SK-N-MC (cell line): Measurements from ENCODE around the gene NAV1.

Source experiments
- DNase-seq: peaks from one replicate; pipeline ENCODE4 v3.0.0-alpha.2; 2011; ENCODE audit warnings: low read depth, low spot score
- H3K27ac ChIP-seq: fragments of 200-600 bp; sonication (generic); 2 replicates; pipeline ENCODE4 v1.5.1; 2016; ENCODE audit warnings: mixed run types
- H3K36me3 ChIP-seq: fragments of 200-600 bp; sonication (generic); 2 replicates; pipeline ENCODE4 v1.6.1; 2017; ENCODE audit warnings: antibody characterized with exemption, low read length, mixed read lengths; ENCODE audit not compliant: insufficient read depth
- H3K4me3 ChIP-seq: fragments of 200-600 bp; sonication (generic); 2 replicates; pipeline ENCODE4 v1.5.1; 2016
- H3K9ac ChIP-seq: fragments of 200-600 bp; sonication (generic); 2 replicates; pipeline ENCODE4 v1.8.0; 2017; ENCODE audit warnings: mixed run types, mixed read lengths; ENCODE audit not compliant: insufficient read length
- H3K9me3 ChIP-seq: fragments of 200-600 bp; sonication (generic); 2 replicates; pipeline ENCODE4 v1.6.1; 2017; ENCODE audit warnings: low read depth, mild to moderate bottlenecking, antibody characterized with exemption, low read length, moderate library complexity, mixed read lengths
- EZH2 ChIP-seq: fragments of 200-600 bp; sonication (generic); IDR thresholded peaks from one replicate; pipeline ENCODE4 v1.6.1; 2017; ENCODE audit warnings: antibody characterized with exemption
- FOXP2 ChIP-seq: optimal IDR thresholded peaks from 2 replicates; pipeline ENCODE3; 2011; ENCODE audit warnings: mild to moderate bottlenecking, moderate library complexity; ENCODE audit not compliant: insufficient read depth; ENCODE audit errors: extremely low read length, control extremely low read depth
- POLR2AphosphoS5 ChIP-seq: IDR thresholded peaks from 2 replicates; pipeline ENCODE4 v1.6.1; 2012; ENCODE audit warnings: mild to moderate bottlenecking, low read depth, low read length, borderline replicate concordance

NAV1 gene

DNA sequence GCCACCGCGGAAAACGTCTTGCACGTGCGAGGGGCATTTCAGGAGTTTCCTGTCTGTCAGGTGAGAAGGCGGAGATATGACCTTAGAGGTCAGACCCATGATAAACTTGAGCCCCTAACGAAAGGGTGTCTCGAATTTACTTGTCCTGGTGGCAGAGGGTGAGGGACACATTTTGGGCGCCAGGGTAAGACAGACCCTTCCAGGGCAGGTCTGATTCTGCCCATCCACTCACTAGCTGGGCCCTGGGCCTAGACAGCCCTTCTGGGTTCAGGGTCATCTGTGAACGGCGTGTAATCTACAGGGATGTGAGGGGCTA, 31.6 kb upstream of the NAV1 start:
- no peak for TF ChIP-seq EZH2
- no peak for TF ChIP-seq FOXP2
- no peaks in the 10 kb centered on the region; the same call in 1 of the 2 replicates for H3K36me3 ChIP-seq
- H3K27ac ChIP-seq, result no peak overlapping the region; the same call in 1 of the 2 replicates
- peak overlapping the region; percentile 83 for H3K4me3 ChIP-seq
- peak overlapping the region; percentile 79 for H3K9ac ChIP-seq
- DNase-seq, result no peak
- no peaks in the 10 kb centered on the region for H3K9me3 ChIP-seq

DNA sequence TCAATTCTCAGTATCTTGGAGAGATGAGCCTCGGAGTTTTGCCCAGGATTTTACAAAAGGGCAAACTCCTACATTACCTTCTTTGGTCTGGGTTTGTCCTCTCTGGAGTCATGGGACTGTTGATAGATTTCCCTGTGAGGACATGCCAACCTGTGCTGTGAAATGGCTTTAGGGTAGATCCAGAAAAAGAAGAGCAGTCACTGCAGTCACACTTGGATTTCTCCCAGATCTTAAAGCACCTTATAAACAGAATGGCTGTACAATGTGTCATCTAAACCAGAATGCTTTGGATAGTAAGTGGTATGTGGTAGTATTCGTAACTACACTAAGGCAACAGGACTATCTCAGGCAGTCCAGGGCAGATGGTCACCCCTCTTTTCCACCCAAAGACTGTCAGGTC, 30.1 kb upstream of the NAV1 start:
- H3K4me3 ChIP-seq, result no peak overlapping the region
- no peak overlapping the region for H3K9ac ChIP-seq
- TF ChIP-seq POLR2AphosphoS5 (no peak), FOXP2 (no peak), EZH2 (no peak)
- H3K9me3 ChIP-seq, result no peaks in the 10 kb centered on the region
- H3K27ac ChIP-seq, result 0 out of 2 replicates have a peak overlapping the region, but pooled peaks have one; percentile 7
- DNase-seq, result no peak
- H3K36me3 ChIP-seq, result no peaks in the 10 kb centered on the region

DNA sequence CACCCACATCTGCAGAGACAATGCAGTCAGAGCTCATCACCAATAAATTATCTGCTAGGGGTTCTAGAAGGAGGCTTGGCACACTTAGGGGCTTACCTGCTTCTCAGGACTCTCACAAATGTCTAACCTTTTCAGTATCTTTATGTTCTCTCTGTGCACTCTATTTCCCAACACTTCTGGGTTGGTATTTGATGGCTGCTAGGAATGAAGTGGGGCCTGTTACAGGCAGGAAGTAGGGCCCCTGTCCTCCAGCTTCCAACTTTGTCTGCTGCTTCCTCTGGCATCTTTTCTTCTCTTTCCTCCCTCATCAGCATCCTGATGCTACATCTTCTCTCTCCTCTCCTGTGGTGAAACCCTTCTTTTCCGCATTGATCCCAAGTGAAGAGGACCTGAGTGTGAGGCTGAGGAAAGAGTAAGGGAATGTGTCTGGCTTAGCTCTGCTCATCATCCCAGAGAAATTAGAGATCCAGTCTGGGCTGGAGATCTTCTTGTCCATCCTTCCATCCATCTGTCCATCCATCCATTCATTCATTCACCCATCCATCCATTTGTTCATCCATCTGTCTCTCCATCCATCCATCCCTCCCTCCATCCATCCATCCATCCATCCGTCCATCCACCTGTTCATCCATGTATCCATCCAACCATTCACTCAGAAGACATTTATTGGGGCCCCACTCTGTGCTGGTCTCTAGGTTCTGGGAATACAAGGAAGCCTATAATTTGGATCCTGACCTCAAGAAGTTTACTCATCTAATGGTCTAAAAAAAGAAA, 29.1 kb upstream of the NAV1 start:
- no peak for DNase-seq
- Histone ChIP-seq H3K27ac (no peak overlapping the region), H3K9me3 (no peaks in the 10 kb centered on the region), H3K4me3 (no peak overlapping the region), H3K36me3 (no peaks in the 10 kb centered on the region), H3K9ac (no peak overlapping the region)
- no peak for TF ChIP-seq FOXP2
- TF ChIP-seq EZH2, result no peak
- TF ChIP-seq POLR2AphosphoS5, result no peak

DNA sequence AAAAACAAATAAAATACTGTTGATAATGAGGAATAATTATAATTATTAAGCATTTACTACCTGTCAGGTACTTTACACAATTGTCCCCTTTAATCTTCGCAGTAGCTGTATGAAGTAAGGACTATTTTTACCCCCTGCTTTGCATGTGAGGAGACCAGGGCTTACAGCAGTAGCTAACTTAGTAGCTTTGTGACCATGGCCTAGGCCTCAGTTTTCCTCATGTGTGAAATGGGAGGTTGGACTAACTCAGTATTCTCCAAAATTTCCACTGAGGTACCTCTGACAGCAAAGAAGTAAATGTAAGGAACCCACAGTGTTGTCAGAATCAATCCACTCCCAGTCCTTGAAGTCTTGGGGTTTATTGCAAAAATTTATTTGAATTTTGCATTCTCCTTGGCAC, 28.2 kb upstream of the NAV1 start:
- DNase-seq, result no peak
- H3K36me3 ChIP-seq, result no peaks in the 10 kb centered on the region
- no peak overlapping the region for H3K9ac ChIP-seq
- no peaks in the 10 kb centered on the region for H3K9me3 ChIP-seq
- no peak overlapping the region for H3K27ac ChIP-seq
- H3K4me3 ChIP-seq, result no peak overlapping the region
- no peak for TF ChIP-seq FOXP2
- TF ChIP-seq POLR2AphosphoS5, result no peak
- no peak for TF ChIP-seq EZH2

DNA sequence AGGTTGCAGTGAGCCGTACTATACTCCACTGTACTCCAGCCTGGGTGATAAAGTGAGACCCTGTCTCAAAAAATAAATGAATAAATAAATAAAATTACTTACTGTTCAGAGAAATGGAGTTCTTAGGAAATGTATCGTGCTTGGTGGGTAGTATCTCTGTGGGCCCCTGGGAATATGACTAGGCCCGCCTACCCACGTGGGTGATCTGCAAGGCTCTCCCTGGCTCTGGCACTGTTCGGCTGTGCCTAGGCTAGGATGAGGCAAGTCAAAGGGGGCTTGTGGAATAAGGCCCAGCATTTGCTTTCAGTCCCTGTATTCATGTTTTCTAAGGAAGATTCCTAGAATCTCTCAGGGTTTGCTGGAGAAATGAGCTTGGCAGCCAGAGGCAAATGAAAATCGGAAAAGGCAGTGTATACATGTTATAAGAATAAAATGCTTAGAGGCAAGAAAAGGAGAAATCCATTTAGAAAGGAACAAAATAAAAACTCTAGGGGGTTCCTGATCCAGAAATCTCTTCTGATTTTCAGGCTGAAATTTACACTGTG, 27.5 kb upstream of the NAV1 start:
- TF ChIP-seq EZH2, result no peak
- TF ChIP-seq FOXP2, result no peak
- TF ChIP-seq POLR2AphosphoS5, result no peak
- no peaks in the 10 kb centered on the region for H3K9me3 ChIP-seq
- peak overlapping the region; percentile 22 for H3K9ac ChIP-seq
- H3K36me3 ChIP-seq, result no peaks in the 10 kb centered on the region
- DNase-seq, result no peak
- H3K27ac ChIP-seq, result peak overlapping the region; percentile 77
- H3K4me3 ChIP-seq, result peak overlapping the region; percentile 27

DNA sequence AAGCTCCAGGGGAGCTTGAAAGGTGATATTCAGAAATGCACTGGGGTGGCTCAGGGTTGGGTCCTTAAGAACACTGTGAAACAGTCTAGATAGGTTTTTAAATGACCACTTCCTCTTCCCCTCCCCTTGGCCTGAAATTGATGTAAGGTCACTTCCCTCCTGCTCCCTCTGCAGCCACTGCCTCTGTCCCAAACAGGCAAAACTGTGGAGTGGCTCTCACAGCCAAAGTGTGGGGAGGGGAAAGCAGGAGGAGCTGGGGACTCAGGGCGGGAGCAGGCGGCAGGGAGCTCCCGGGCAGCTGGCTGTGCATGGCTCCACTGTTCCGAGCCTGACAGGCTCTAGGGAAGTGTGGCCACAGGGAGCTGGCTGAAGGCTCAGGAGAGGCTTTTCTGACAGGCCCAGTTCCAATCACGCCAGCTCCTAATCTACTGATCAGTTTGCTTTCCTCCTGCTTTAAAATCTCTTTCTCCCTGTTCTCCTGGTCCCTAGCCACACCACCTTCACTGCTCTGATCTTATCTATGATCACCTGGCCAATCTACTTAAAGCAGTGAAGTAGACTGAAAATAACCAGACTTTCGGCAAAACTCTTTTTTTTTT, 26.9 kb upstream of the NAV1 start:
- TF ChIP-seq EZH2 (no peak), POLR2AphosphoS5 (no peak), FOXP2 (no peak)
- Histone ChIP-seq H3K27ac (peak overlapping the region; percentile 77), H3K4me3 (peak overlapping the region; percentile 27), H3K36me3 (no peaks in the 10 kb centered on the region), H3K9me3 (no peaks in the 10 kb centered on the region), H3K9ac (peak overlapping the region; percentile 22)
- no peak for DNase-seq

DNA sequence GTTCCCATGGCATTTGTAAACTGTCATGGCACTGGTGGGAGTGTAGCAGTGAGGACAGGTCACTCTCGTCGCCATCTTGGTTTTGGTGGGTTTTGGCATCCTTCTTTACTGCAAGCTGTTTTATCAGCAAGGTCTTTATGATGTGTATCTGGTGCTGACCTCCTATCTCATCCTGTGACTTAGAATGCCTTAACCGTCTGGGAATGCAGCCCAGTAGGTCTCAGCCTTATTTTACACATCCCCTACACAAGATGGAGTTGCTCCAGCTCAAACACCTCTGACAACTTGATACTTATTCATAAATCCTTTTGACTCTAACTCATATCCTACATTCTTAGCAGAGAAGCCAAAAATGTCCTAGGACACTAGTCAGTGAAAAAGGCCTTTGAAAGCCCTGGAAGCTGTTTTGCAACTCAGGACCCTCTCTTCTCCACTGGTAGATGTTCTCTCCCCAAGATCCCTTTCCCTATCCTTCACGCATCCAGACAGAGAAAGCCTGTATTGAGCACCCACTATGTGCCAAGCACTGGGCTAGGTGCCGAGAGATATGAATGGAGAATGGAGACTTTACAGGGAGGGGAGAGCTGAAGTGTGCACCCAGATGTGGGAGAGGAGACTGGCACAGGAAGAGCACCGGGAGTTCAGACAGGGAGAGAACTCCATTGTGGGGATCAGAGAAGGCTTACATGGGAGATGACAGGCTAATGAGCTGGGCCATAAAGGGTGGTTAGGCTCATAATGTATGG, 25.3 kb upstream of the NAV1 start:
- DNase-seq, result no peak
- no peaks in the 10 kb centered on the region for H3K36me3 ChIP-seq
- H3K9me3 ChIP-seq, result no peaks in the 10 kb centered on the region
- TF ChIP-seq POLR2AphosphoS5, result no peak
- no peak for TF ChIP-seq EZH2
- TF ChIP-seq FOXP2, result no peak
- H3K4me3 ChIP-seq, result no peak overlapping the region
- H3K9ac ChIP-seq, result no peak overlapping the region
- peak overlapping the region; percentile 98 for H3K27ac ChIP-seq

DNA sequence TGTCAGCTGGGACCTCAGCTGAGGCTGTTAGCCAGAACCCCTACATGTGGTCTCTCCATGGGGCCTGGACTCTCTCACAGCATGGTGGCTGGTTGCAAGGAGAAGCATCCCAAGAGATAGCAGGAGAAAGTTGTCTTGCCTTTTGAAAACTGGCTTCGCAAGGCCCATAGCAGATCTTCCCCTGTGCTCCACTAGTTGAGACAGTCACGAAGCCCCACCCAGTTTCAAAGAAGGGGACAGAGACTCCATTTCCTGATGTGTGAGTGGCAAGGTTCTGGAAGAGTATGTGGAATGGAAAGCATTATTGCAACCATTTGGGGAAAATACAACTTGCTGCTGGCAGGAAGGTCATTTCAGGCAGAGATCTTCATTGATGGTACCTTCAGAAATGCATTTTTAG, 24.5 kb upstream of the NAV1 start:
- Histone ChIP-seq H3K27ac (peak overlapping the region; percentile 98), H3K36me3 (no peaks in the 10 kb centered on the region), H3K4me3 (no peak overlapping the region), H3K9me3 (no peaks in the 10 kb centered on the region), H3K9ac (no peak overlapping the region)
- TF ChIP-seq FOXP2, result no peak
- no peak for TF ChIP-seq EZH2
- TF ChIP-seq POLR2AphosphoS5, result no peak
- no peak for DNase-seq
